Skeletal muscle tissue (tissue), 4 donors: ENCODE measurements around the gene HCN1. TPM values are rescaled to one million over a fixed set of nuclear protein-coding genes. Genes with fewer than 3 reads are reported as not detected.
"Not testable (repeated sequence)": the region's sequence is repeated elsewhere in the genome, so short reads cannot be mapped to it uniquely, and the experiment has no call there.

Experiments used
- H3K27ac ChIP-seq: one replicate; pipeline ENCODE4 v1.7.0; 2013; ENCODE audit warnings: mild to moderate bottlenecking, low read depth, low read length, inconsistent platforms
- H3K27me3 ChIP-seq, 3 donors: one replicate each; pipeline ENCODE4 v1.7.0; 2013; ENCODE audit warnings: low read length in 3 of 3; ENCODE audit not compliant: control insufficient read depth in 3 of 3, insufficient read depth in 3 of 3
- H3K36me3 ChIP-seq, 3 donors: one replicate each; pipeline ENCODE4 v1.7.0; 2013; ENCODE audit warnings: low read length in 3 of 3; ENCODE audit not compliant: control insufficient read depth in 3 of 3, insufficient read depth in 3 of 3
- H3K4me1 ChIP-seq, 3 donors: one replicate each; pipeline ENCODE4 v1.7.0; 2013; ENCODE audit warnings: low read length in 3 of 3, mild to moderate bottlenecking in 3 of 3; ENCODE audit not compliant: control insufficient read depth in 3 of 3, insufficient read depth in 3 of 3
- H3K4me3 ChIP-seq, 3 donors: one replicate each; pipeline ENCODE4 v1.7.0; 2013; ENCODE audit warnings: low read length in 3 of 3
- H3K9ac ChIP-seq, 3 donors: one replicate each; pipeline ENCODE4 v1.7.0; 2013; ENCODE audit warnings: low read length in 3 of 3, mild to moderate bottlenecking in 3 of 3, moderate library complexity in 2 of 3, low read depth in 1 of 3
- H3K9me3 ChIP-seq, 3 donors: one replicate each; pipeline ENCODE4 v1.7.0; 2013; ENCODE audit warnings: low read length in 3 of 3; ENCODE audit not compliant: control insufficient read depth in 3 of 3
- total RNA-seq: library from RNA; depleted of rRNA; stranded (reverse); fragments of >200 nt; gene quantifications from one replicate; pipeline ENCODE4 v1.2.3, GENCODE V29; 2014
- donor health status: Osteomylitis.

HCN1 gene
- total RNA-seq, 1 donor from 2014 or later: 4.2 TPM

DNA sequence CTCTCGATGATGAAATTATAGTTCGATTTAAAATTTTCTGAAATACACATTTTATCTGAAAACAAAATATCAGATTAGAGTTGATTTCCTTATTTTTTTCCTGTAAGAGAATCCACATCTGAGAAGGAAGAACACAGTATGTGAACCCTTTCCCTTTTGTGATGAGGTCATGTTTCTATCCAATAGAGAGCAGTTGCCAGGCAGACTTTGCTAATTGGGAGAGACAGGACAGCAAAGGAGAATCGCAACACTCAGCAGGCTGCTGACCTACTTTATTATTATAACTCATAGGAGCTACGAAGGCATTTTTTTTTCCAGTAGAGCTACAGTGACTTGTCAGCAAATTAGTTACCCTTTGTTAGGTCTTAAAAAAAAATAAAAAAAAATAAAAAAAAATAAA, 242.1 kb downstream of the HCN1 start:
- no peak overlapping the region for H3K9ac ChIP-seq
- H3K4me1 ChIP-seq: no peaks in the 10 kb centered on the region
- H3K4me3 ChIP-seq: peak overlapping the region in 1 of 3 donors; percentile 24
- H3K27ac ChIP-seq: no peak overlapping the region
- H3K9me3 ChIP-seq: no peaks in the 10 kb centered on the region
- H3K27me3 ChIP-seq: no peaks in the 10 kb centered on the region
- no peaks in the 10 kb centered on the region for H3K36me3 ChIP-seq

DNA sequence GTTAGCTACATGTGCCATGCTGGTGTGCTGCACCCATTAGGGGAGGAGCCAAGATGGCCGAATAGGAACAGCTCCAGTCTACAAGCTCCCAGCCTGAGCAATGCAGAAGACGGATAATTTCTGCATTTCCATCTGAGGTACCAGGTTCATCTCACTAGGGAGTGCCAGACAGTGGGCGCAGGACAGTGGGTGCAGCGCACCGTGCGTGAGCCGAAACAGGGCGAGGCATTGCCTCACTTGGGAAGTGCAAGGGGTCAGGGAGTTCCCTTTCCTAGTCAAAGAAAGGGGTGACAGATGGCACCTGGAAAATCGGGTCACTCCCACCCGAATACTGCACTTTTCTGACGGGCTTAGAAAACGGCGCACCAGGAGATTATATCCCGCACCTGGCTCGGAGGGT, 251.3 kb downstream of the HCN1 start:
- H3K9me3 ChIP-seq, H3K36me3 ChIP-seq, H3K9ac ChIP-seq, H3K27me3 ChIP-seq, H3K4me3 ChIP-seq, H3K27ac ChIP-seq, H3K4me1 ChIP-seq: not testable (repeated sequence)

DNA sequence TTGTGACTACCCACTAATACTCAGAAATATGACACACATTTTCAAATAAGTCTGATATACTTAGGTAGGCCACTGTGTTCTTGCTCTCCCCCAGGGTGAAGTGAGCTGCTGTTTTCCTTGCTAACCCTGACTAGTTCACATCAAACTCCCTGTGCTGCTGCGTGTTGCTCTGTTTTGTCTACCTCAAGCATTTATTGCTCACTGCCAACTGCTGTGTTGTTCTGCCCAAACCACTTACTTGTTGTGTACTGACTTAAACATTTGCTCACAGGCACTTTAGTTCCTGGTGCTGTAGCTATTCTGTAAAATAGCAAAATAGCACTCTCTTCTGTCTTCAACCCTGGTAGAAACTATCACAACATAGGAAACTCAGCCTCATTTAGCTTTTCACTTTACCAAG, 255.7 kb downstream of the HCN1 start:
- H3K27me3 ChIP-seq: no peaks in the 10 kb centered on the region
- no peaks in the 10 kb centered on the region for H3K36me3 ChIP-seq
- peaks cover 0 to 5% (median 3%) of the 10 kb centered on the region in 3 donors for H3K4me1 ChIP-seq
- H3K4me3 ChIP-seq: no peak overlapping the region
- peak overlapping the region; percentile 34 for H3K27ac ChIP-seq
- no peaks in the 10 kb centered on the region for H3K9me3 ChIP-seq
- no peak overlapping the region for H3K9ac ChIP-seq

DNA sequence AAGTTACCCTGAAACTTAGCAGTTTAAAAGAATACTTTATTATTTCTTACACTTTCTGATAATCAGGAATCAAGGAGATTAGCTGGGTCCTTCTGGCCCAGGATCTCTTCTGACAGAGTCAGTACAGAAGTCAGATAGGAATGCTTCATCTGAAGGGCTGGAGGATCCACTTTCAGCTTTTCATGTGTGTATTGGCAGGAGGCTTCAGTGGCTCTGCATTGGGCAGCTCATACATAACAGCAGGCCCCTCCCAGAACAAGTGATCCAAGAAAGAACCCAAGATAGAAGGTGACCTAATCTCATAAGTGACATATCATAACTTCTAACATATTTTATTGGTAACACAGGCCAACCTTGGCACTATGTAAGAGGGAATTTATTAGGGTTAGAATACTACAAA, 258.4 kb downstream of the HCN1 start:
- Histone ChIP-seq H3K36me3 (no peaks in the 10 kb centered on the region), H3K27ac (peak overlapping the region; percentile 73), H3K4me3 (peak overlapping the region in 1 of 3 donors; percentile 18), H3K27me3 (no peaks in the 10 kb centered on the region), H3K4me1 (peaks cover 0 to 5% (median 3%) of the 10 kb centered on the region in 3 donors), H3K9me3 (no peaks in the 10 kb centered on the region), H3K9ac (peak overlapping the region in 1 of 3 donors; percentile 54)

DNA sequence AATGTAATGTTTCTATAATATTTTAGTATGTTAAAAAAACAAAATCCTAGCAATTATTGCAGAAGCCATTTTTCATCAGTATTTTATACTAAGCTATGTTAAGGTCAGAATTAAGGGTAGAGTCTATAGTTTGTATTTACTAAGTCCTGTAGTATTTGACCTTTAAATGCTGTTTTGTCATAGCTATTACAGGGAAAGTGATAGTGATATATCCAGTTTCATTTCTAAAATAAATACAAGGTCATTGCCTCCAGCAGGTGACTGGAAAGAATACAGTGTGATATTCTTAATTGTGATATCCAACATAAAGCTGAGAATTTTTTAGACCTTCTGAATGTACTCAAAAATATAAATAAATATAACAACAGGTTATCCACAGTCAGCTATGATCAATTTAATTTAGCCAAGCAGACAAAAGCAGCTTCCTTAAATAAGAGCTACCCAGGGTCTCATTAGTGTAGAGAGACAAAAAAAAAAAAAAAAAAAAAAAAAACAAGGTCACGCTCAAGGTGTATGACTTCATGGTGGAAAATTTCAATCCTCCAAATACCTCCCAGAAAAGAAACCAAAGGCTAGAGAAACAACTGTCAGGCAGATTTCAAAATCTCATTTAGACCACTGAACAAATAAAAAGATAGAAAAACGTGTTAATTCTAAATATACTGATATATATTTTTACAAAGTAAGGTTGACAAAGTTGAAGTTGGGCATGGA, 278.7 kb downstream of the HCN1 start:
- Histone ChIP-seq H3K9ac (no peak overlapping the region), H3K36me3 (no peaks in the 10 kb centered on the region), H3K27me3 (no peaks in the 10 kb centered on the region), H3K9me3 (no peaks in the 10 kb centered on the region), H3K27ac (peak overlapping the region; percentile 70), H3K4me3 (no peak overlapping the region), H3K4me1 (no peaks in the 10 kb centered on the region)

DNA sequence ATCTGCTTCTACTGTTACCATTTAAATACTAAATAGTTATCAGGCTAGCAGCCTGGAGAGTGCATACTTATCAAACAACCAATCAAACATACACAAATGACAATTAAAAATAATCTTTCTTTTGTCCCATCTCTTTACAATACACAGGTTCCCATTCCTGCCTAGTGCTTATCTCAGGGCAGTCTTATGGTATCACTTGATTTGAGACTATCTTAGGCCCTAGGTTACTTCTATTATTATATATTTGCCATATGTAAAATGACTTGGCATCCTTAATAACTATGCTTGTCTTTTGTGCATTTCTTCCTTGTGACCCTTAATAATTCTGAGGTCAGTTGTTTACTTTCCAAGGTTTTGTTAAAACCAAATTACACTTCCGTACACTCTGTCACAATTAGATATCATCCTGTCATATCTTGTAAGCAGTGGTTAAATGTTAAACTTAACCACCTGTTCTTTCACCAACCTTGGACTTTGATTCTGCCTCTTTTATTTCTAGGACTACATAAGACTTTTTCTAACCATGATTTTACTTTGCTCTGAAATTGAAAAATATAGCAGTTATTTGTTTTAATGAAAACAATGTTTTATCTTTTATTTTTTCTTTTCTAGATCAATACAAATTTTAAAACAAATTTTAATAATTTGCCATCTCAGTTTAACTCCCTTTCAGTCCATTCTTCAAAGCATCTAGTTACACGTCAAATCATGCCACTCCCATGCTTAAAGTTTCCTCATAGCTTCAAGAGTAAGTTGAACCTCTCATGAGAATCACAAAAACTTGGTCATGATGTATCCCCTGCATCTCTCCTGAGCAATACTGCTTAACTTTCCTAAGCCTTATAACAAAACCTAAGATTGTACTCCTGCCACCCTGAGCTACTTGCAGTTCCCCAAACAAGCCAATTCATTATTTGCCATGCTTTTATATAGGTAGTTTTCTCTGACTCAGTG, 281.3 kb downstream of the HCN1 start:
- Histone ChIP-seq H3K27ac (peak overlapping the region; percentile 70), H3K27me3 (no peaks in the 10 kb centered on the region), H3K4me1 (no peaks in the 10 kb centered on the region), H3K36me3 (no peaks in the 10 kb centered on the region), H3K9me3 (no peaks in the 10 kb centered on the region), H3K9ac (no peak overlapping the region), H3K4me3 (no peak overlapping the region)

DNA sequence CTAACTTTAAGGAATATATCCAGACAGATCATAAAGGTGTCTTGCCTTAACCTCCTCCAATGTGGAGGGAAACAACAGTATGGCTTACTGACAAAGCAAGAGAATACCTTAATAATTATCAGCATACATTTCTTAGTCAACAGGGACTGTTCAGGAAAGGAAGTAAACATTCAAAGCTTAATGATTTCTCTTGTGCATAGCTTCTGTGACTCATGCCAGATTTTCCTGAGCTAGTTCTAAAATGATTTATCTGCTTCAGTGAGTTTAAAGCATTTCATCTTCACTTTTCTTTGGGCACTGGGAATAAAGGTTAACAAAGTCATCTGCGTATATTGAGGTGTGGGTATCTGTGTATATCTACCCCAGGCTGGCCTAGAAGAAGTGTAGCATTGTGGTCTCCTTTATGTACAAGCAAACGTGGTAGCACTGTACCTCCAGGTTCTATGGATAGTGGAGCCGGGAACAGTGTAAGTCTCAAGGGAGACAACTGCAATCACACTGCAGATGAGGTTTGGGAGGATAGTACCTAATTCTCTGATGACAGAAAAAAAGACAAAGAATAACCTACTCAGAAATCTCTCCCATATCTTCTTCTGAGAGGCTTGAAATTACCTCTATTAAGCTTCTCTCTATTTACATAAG, 284.1 kb downstream of the HCN1 start:
- H3K9me3 ChIP-seq: no peaks in the 10 kb centered on the region
- no peak overlapping the region for H3K27ac ChIP-seq
- H3K9ac ChIP-seq: no peak overlapping the region
- H3K36me3 ChIP-seq: no peaks in the 10 kb centered on the region
- no peaks in the 10 kb centered on the region for H3K4me1 ChIP-seq
- H3K27me3 ChIP-seq: no peaks in the 10 kb centered on the region
- H3K4me3 ChIP-seq: no peak overlapping the region

DNA sequence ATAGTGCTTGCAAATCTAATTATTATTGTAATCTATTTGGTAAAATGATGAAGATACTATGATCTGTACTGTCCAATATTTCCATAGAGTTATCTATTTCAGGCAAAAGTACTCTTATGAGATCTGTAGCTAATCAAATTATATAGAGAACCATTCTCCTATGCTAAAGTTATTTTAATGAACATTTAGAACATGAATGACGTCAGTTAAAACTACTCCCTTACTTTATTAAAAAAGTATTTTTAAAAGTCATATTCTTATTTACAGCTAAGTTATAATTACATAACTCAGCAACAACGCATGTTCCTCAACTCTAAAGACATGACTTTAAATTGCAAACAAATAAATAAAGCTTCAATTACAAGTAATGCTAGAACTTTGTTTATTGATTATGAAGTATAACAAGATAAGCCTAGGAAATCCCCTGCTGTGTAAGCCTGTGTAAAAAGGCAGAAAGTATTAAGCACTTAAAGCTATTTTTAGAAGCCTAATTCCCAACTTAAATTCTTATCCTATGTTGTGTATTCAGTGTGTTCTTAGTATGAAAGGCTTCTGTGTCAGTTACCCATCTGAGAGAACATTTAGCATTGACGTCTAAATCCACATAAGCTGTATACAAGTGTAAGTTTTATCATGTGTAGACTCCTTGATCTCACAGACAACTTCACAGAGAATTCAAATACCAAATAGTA, 285.7 kb downstream of the HCN1 start:
- Histone ChIP-seq H3K27ac (peak overlapping the region; percentile 12), H3K36me3 (no peaks in the 10 kb centered on the region), H3K4me3 (no peak overlapping the region), H3K9ac (peak overlapping the region in 1 of 3 donors; percentile 35), H3K9me3 (no peaks in the 10 kb centered on the region), H3K4me1 (no peaks in the 10 kb centered on the region), H3K27me3 (no peaks in the 10 kb centered on the region)

DNA sequence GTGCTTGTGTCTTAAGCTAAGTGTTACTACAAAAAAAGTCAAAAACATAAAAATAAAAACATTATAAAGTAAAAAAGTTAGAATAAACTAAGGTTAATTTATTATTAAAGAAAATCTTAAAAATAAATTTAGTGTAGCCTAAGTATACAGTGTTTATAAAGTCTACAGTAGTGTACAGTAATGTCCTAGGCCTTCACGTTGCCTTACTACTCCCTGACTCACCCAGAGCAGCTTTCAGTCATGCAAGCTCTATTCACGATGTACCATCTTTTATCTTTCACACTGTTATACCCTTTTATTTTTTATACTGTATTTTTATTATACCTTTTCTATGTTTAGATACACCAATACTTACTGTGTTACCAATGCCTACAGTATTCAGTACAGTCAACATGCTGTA, 288.1 kb downstream of the HCN1 start:
- no peak overlapping the region for H3K27ac ChIP-seq
- H3K27me3 ChIP-seq: no peaks in the 10 kb centered on the region
- no peaks in the 10 kb centered on the region for H3K4me1 ChIP-seq
- H3K4me3 ChIP-seq: no peak overlapping the region
- no peaks in the 10 kb centered on the region for H3K9me3 ChIP-seq
- no peaks in the 10 kb centered on the region for H3K36me3 ChIP-seq
- no peak overlapping the region for H3K9ac ChIP-seq
